OCI-LY7 (cell line): Measurements from ENCODE around the gene TRNT1. TPM values are rescaled to one million over a fixed set of nuclear protein-coding genes. Genes with fewer than 3 reads are reported as not detected.

ENCODE experiments used
- BruUV-seq: library from RNA; stranded (reverse); fragments of 400-500 nt; replicated peaks from 2 replicates; lab custom pipeline; 2021; lab: Mats Ljungman, UMichigan
- CTCF ChIA-PET: fragments of 300-600 bp; sonication (Branson Sonifier 250); formaldehyde crosslinking; loops from one replicate; lab custom pipeline; 2022; ENCODE audit warnings: antibody characterized with exemption; ENCODE audit not compliant: unreplicated experiment; lab: Charles Lee
- POLR2A ChIA-PET: fragments of 300-600 bp; sonication (Branson Sonifier 250); formaldehyde crosslinking; loops from one replicate; lab custom pipeline; 2022; ENCODE audit warnings: antibody characterized with exemption; lab: Charles Lee
- DNase-seq: peaks from one replicate; pipeline ENCODE4 v3.0.0-alpha.2; 2015; ENCODE audit warnings: low spot score
- H2AFZ ChIP-seq: fragments of 200-600 bp; sonication (generic), shearing (Covaris generic); 2 replicates; pipeline ENCODE4 v1.6.1; 2014; ENCODE audit warnings: mild to moderate bottlenecking, antibody characterized with exemption, low read length, moderate library complexity
- H3K27ac ChIP-seq: fragments of 200-600 bp; sonication (generic); 2 replicates; pipeline ENCODE4 v1.5.1; 2014; ENCODE audit warnings: mixed run types, low read depth, mild to moderate bottlenecking, moderate library complexity, low read length, inconsistent platforms; ENCODE audit not compliant: poor library complexity, severe bottlenecking
- H3K36me3 ChIP-seq: fragments of 200-600 bp; sonication (generic); 2 replicates; pipeline ENCODE4 v1.6.1; 2014; ENCODE audit warnings: mild to moderate bottlenecking, antibody characterized with exemption, low read length, moderate library complexity, mixed read lengths; ENCODE audit not compliant: insufficient read depth
- H3K4me1 ChIP-seq: fragments of 200-600 bp; sonication (generic); 2 replicates; pipeline ENCODE4 v1.5.1; 2014; ENCODE audit warnings: mild to moderate bottlenecking, low read length; ENCODE audit not compliant: insufficient read depth, poor library complexity, severe bottlenecking
- H3K4me2 ChIP-seq: fragments of 200-600 bp; sonication (generic); 2 replicates; pipeline ENCODE4 v1.6.1; 2014; ENCODE audit warnings: mild to moderate bottlenecking, low read length
- H3K4me3 ChIP-seq: fragments of 200-600 bp; sonication (generic); 2 replicates; pipeline ENCODE4 v1.5.1; 2014; ENCODE audit warnings: mild to moderate bottlenecking, low read depth, low read length; ENCODE audit not compliant: poor library complexity, severe bottlenecking
- H3K79me2 ChIP-seq: fragments of 200-600 bp; sonication (generic); 2 replicates; pipeline ENCODE4 v1.6.1; 2016; ENCODE audit warnings: low read depth, mild to moderate bottlenecking, low read length, moderate library complexity, mixed read lengths; ENCODE audit not compliant: insufficient read depth
- H3K9me2 ChIP-seq: fragments of 200-600 bp; sonication (generic); 2 replicates; pipeline ENCODE4 v1.6.1; 2016; ENCODE audit warnings: mild to moderate bottlenecking, low read length, mixed read lengths; ENCODE audit not compliant: insufficient read depth
- H3K9me3 ChIP-seq: fragments of 200-600 bp; sonication (generic); 2 replicates; pipeline ENCODE4 v1.6.1; 2014; ENCODE audit warnings: mild to moderate bottlenecking, mixed run types, low read length, mixed read lengths
- H4K20me1 ChIP-seq: fragments of 200-600 bp; sonication (generic); 2 replicates; pipeline ENCODE4 v1.6.1; 2014; ENCODE audit warnings: mild to moderate bottlenecking, antibody characterized with exemption, low read length, moderate library complexity, mixed read lengths; ENCODE audit not compliant: insufficient read depth
- EZH2phosphoT487 ChIP-seq: fragments of 200-600 bp; sonication (generic); IDR thresholded peaks from 2 replicates; pipeline ENCODE4 v1.6.1; 2018; ENCODE audit warnings: low read depth, borderline replicate concordance, mild to moderate bottlenecking, mixed run types, antibody characterized with exemption, low read length, moderate library complexity, mixed read lengths
- intact Hi-C: fragments of 100-400 bp; cut with micrococcal nuclease; formaldehyde crosslinking; loops from one replicate; pipeline ENCODE4 v1.10.0; 2022; ENCODE audit not compliant: unreplicated experiment
- total RNA-seq, 2 experiments: library from RNA; depleted of rRNA in 1 of 2; stranded (reverse); fragments of >200 nt in 1 of 2; shearing (Covaris generic) in 1 of 2; gene quantifications; 2 replicates each; pipeline ENCODE4 v1.2.3, GENCODE V29; 2014 to 2022
- TF ChIP-seq, protein P1 (sequence below): fragments of 200-600 bp; sonication (generic); conservative IDR thresholded peaks from 2 replicates; pipeline ENCODE4 v1.5.1; 2014; ENCODE audit warnings: mild to moderate bottlenecking, antibody characterized with exemption, low read length, moderate library complexity, mixed read lengths

The TRNT1 gene
- total RNA-seq, 2 experiments from 2014 or later: 46.5 to 58.6 TPM

DNA sequence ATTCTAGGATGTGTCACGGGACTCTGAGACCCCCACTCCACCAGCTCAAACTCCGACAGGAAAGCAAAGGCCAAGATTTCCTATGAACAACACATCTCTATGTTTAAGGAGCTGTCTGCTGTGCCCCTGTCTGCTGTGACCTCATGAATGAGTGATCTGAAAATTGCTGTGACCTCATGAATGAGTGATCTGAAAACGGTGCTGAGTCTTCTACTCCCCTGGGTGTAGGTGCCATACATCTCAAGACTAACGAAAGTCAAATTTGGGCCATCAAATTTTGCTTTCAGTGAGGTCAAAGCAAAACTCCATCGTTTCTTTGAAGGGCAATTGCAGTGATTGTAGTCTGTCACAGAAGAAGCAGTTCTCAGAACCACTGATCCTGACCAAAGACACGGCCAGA, 41.0 kb upstream of the TRNT1 start:
- DNase-seq: no peak
- Histone ChIP-seq H3K4me3 (no peak overlapping the region), H3K27ac (no peak overlapping the region), H3K9me2 (no peaks in the 10 kb centered on the region), H3K36me3 (no peaks in the 10 kb centered on the region), H3K4me1 (peaks cover 36% of the 10 kb centered on the region), H4K20me1 (no peaks in the 10 kb centered on the region), H3K9me3 (no peaks in the 10 kb centered on the region), H2AFZ (no peak overlapping the region), H3K79me2 (no peaks in the 10 kb centered on the region), H3K4me2 (no peak overlapping the region)
- CTCF ChIA-PET: interaction anchor here (0.6 kb wide), 1 partner anchor 58 kb away, joined by 4 read pairs; no protein-coding TSS in a partner anchor
- intact Hi-C loops: loop anchor here (5.0 kb wide), 1 partner anchor 92 kb away; the partner anchor contains the start of gene CRBN
- POLR2A ChIA-PET: interaction anchor here (0.5 to 0.7 kb wide), 2 partner anchors 65 to 72 kb away, joined by 4 read pairs; no protein-coding TSS in a partner anchor
- no TSS peak for BruUV-seq
- TF ChIP-seq, protein P1, sequence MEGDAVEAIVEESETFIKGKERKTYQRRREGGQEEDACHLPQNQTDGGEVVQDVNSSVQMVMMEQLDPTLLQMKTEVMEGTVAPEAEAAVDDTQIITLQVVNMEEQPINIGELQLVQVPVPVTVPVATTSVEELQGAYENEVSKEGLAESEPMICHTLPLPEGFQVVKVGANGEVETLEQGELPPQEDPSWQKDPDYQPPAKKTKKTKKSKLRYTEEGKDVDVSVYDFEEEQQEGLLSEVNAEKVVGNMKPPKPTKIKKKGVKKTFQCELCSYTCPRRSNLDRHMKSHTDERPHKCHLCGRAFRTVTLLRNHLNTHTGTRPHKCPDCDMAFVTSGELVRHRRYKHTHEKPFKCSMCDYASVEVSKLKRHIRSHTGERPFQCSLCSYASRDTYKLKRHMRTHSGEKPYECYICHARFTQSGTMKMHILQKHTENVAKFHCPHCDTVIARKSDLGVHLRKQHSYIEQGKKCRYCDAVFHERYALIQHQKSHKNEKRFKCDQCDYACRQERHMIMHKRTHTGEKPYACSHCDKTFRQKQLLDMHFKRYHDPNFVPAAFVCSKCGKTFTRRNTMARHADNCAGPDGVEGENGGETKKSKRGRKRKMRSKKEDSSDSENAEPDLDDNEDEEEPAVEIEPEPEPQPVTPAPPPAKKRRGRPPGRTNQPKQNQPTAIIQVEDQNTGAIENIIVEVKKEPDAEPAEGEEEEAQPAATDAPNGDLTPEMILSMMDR: no peak
- no peak for TF ChIP-seq EZH2phosphoT487

DNA sequence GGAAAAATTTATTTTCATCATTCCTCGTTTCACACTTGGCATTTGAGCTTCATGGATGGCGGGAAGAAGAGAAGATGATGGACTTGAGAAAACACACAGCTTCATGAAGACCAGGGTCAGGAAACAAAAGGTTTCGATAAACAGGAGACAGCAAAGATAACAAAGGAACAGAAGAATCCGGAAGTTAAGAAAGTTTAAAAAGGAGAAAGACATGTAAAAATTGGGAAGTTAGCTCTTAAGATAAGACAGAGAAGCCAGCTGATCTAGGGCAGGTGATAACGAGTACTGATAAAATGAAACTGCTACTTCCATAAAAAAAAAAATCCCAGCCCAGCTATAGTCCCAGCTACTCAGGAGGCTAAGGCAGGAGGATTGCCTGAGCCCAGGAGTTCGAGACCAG, 40.5 kb upstream of the TRNT1 start:
- H3K79me2 ChIP-seq: no peaks in the 10 kb centered on the region
- no peak overlapping the region for H3K4me2 ChIP-seq
- no peak overlapping the region for H2AFZ ChIP-seq
- H3K4me1 ChIP-seq: peaks cover 36% of the 10 kb centered on the region
- intact Hi-C loops: loop anchor here (5.0 kb wide), 1 partner anchor 91 kb away; the partner anchor contains the start of gene CRBN
- TF ChIP-seq EZH2phosphoT487: no peak
- TF ChIP-seq, protein P1: no peak
- no peak for DNase-seq
- POLR2A ChIA-PET: interaction anchor here (0.5 to 1.4 kb wide), 5 partner anchors 10 to 1038 kb away, joined by 3 to 4 read pairs (median 3); no protein-coding TSS in a partner anchor
- no peak overlapping the region for H3K27ac ChIP-seq
- no peaks in the 10 kb centered on the region for H3K9me3 ChIP-seq
- no peaks in the 10 kb centered on the region for H3K9me2 ChIP-seq
- BruUV-seq: no TSS peak
- H3K36me3 ChIP-seq: no peaks in the 10 kb centered on the region
- no peak overlapping the region for H3K4me3 ChIP-seq
- CTCF ChIA-PET: no interaction called here
- H4K20me1 ChIP-seq: no peaks in the 10 kb centered on the region

DNA sequence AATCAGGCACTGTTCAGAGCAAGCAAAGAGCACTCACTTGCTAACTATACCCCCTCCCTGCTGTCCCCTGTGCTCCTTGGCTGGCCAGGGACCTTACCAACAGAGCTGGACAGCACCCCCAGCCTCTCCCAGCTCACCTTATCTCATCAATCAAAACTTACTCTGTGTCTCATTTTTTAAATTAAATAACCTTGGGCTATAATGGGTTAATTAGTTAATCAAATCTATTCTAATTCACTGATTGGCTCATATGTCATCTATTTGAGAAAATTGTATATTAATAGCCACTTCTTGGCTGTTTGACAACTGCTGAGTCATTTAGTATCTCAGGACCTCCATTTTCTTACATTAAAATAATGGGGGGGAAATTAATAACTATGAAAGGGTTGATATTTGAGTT, 39.5 kb upstream of the TRNT1 start:
- DNase-seq: no peak
- H3K79me2 ChIP-seq: no peaks in the 10 kb centered on the region
- TF ChIP-seq EZH2phosphoT487: no peak
- TF ChIP-seq, protein P1: no peak
- H2AFZ ChIP-seq: no peak overlapping the region
- H3K9me2 ChIP-seq: no peaks in the 10 kb centered on the region
- peaks cover 32% of the 10 kb centered on the region for H3K4me1 ChIP-seq
- H3K4me2 ChIP-seq: no peak overlapping the region
- no peak overlapping the region for H3K4me3 ChIP-seq
- no peaks in the 10 kb centered on the region for H4K20me1 ChIP-seq
- ChIA-PET POLR2A (interaction anchor here (0.7 to 1.4 kb wide), 2 partner anchors 20 to 21 kb away, joined by 3 read pairs; no protein-coding TSS in a partner anchor), CTCF (interaction anchor here (0.5 kb wide), 1 partner anchor 1406 kb away, joined by 13 read pairs; the partner anchor contains the start of gene ITPR1)
- no peak overlapping the region for H3K27ac ChIP-seq
- no peaks in the 10 kb centered on the region for H3K36me3 ChIP-seq
- intact Hi-C loops: loop anchor here (5.0 kb wide), 1 partner anchor 90 kb away; the partner anchor contains the start of gene CRBN
- H3K9me3 ChIP-seq: no peaks in the 10 kb centered on the region
- BruUV-seq: no TSS peak
